Sigmoid colon (tissue), 7 donors: ENCODE data around the gene UBTD2. TPM values are rescaled to one million over a fixed set of nuclear protein-coding genes. Genes with fewer than 3 reads are reported as not detected.
A peak's percentile ranks its signal among the peaks of the same experiment; 100 is the strongest.

Experiments used
- DNase-seq: peaks from one replicate; pipeline ENCODE4 v3.0.0-alpha.2; 2019
- H3K27ac ChIP-seq, 4 donors: fragments of 200-600 bp; sonication (generic); one replicate each; pipeline ENCODE4 v1.5.1; 2016 to 2019; ENCODE audit warnings: mild to moderate bottlenecking in 1 of 4
- H3K27me3 ChIP-seq, 3 donors: fragments of 200-600 bp; sonication (generic); one replicate each; pipeline ENCODE4 v1.5.1; 2019; ENCODE audit warnings: mild to moderate bottlenecking in 1 of 3
- H3K36me3 ChIP-seq, 4 donors: fragments of 200-600 bp; sonication (generic); one replicate each; pipeline ENCODE4 v1.5.1; 2016 to 2019
- H3K4me1 ChIP-seq, 4 donors: fragments of 200-600 bp; sonication (generic); one replicate each; pipeline ENCODE4 v1.5.1; 2017 to 2019
- H3K4me3 ChIP-seq, 4 donors: fragments of 200-600 bp; sonication (generic); one replicate each; pipeline ENCODE4 v1.5.1; 2017 to 2019; ENCODE audit warnings: mild to moderate bottlenecking in 2 of 4, moderate library complexity in 1 of 4
- H3K9me3 ChIP-seq, 4 donors: fragments of 200-600 bp in 3 of 4; sonication (generic) in 3 of 4; one replicate each; pipeline versions ENCODE4 v1.5.1 to v1.6.1; 2013 to 2019
- CTCF ChIP-seq, 4 experiments: fragments of 450-650 bp in 3 of 4; fragments of 200-600 bp in 1 of 4; IDR thresholded peaks; one replicate each; pipeline ENCODE4 v1.5.1; 2016 to 2019; ENCODE audit warnings: antibody characterized with exemption in 4 of 4, mild to moderate bottlenecking in 3 of 4, moderate library complexity in 2 of 4
- EP300 ChIP-seq, 4 donors: sonication (generic); formaldehyde crosslinking; IDR thresholded peaks; one replicate each; pipeline ENCODE4 v1.6.1; 2017; ENCODE audit warnings: antibody characterized with exemption in 4 of 4
- POLR2A ChIP-seq, 2 donors: fragments of 450-650 bp; IDR thresholded peaks; one replicate each; pipeline ENCODE4 v1.6.1; 2016; ENCODE audit warnings: antibody characterized with exemption in 2 of 2, mild to moderate bottlenecking in 2 of 2, moderate library complexity in 2 of 2
- POLR2AphosphoS5 ChIP-seq, 4 donors: sonication (generic); formaldehyde crosslinking; IDR thresholded peaks; one replicate each; pipeline ENCODE4 v1.6.1; 2017; ENCODE audit warnings: antibody characterized with exemption in 4 of 4
- WGBS, 2 donors: extraction: QIAGEN DNeasy Blood & Tissue Kit; methylation state at CpG; one replicate each; pipeline ENCODE4 v1.1.7; 2013; 5-methylcytosine and 5-hydroxymethylcytosine counted together
- intact Hi-C: fragments of 100-400 bp; cut with DNase I; formaldehyde crosslinking; loops from one replicate; pipeline ENCODE4 v1.15.1; 2023
- polyA plus RNA-seq, 3 donors: library from polyadenylated mRNA; stranded (reverse); fragments of 200-250 nt; gene quantifications; one replicate each; pipeline ENCODE4 v1.2.3, GENCODE V29; 2013
- total RNA-seq, 4 donors: library from RNA; depleted of rRNA; stranded (reverse); fragments of >200 nt; gene quantifications; one replicate each; pipeline ENCODE4 v1.1.0, GENCODE V29; 2016
- donor health status: healthy with polysubstance abuse.
- donor health status: Bipolar disorder and iron deficiency.
- donor health status: healthy.

UBTD2 gene
- total and polyA plus RNA-seq, 7 donors, result 12.1 to 22.1 (median 19.9) TPM

- intact Hi-C loops, result loop anchor here (5.0 kb wide), 2 partner anchors 134 to 266 kb away; partner anchors contain the start of gene SH3PXD2B
- 60 to 83% methylated on average over 13 of the region's 13 CpGs for WGBS, 2 donors
- H3K36me3 ChIP-seq, result no peaks in the 10 kb centered on the region
- peak overlapping the region in 3 of 4 donors; percentile 79 to 87 (median 82) for H3K4me3 ChIP-seq
- peak overlapping the region in 3 of 4 donors; percentile 92 to 93 (median 92) for H3K27ac ChIP-seq
- H3K9me3 ChIP-seq, result no peaks in the 10 kb centered on the region
- H3K4me1 ChIP-seq, result peaks cover 0 to 26% (median 16%) of the 10 kb centered on the region in 4 donors
- no peaks in the 10 kb centered on the region for H3K27me3 ChIP-seq
- no peak for TF ChIP-seq POLR2AphosphoS5 (IDR thresholded peaks at IDR 0.05)
- TF ChIP-seq POLR2A (IDR thresholded peaks at IDR 0.05), result no peak
- no peak for TF ChIP-seq EP300 (IDR thresholded peaks at IDR 0.05)
- TF ChIP-seq CTCF (IDR thresholded peaks at IDR 0.05), result no peak
- DNase-seq, result peak; percentile 39
These were observed 97.4 kb downstream of the UBTD2 start for GRCh38 chr5:172186114-172186695.

- no peaks in the 10 kb centered on the region for H3K9me3 ChIP-seq
- H3K27ac ChIP-seq, result peak overlapping the region in 3 of 4 donors; percentile 92 to 93 (median 92)
- H3K36me3 ChIP-seq, result no peaks in the 10 kb centered on the region
- no peak for DNase-seq
- no peak overlapping the region for H3K4me3 ChIP-seq
- no peak for TF ChIP-seq POLR2A (IDR thresholded peaks at IDR 0.05)
- no peak for TF ChIP-seq CTCF (IDR thresholded peaks at IDR 0.05)
- TF ChIP-seq EP300 (IDR thresholded peaks at IDR 0.05), result no peak
- no peak for TF ChIP-seq POLR2AphosphoS5 (IDR thresholded peaks at IDR 0.05)
- no peaks in the 10 kb centered on the region for H3K27me3 ChIP-seq
- intact Hi-C loops, result loop anchor here (5.0 kb wide), 2 partner anchors 133 to 267 kb away; partner anchors contain the start of gene SH3PXD2B
- WGBS, 2 donors, result 56 to 78% methylated on average over 10 of the region's 10 CpGs
- H3K4me1 ChIP-seq, result peaks cover 0 to 26% (median 17%) of the 10 kb centered on the region in 4 donors
These were observed 98.5 kb downstream of the UBTD2 start for GRCh38 chr5:172185096-172185461.

GRCh38 chr5:172183881-172184280, 99.7 kb downstream of the UBTD2 start:
- H3K4me3 ChIP-seq, result no peak overlapping the region
- WGBS, 2 donors, result 91 to 93% methylated on average over 4 of the region's 4 CpGs
- intact Hi-C loops, result no loop called here
- no peak for DNase-seq
- TF ChIP-seq CTCF (IDR thresholded peaks at IDR 0.05) (no peak), EP300 (IDR thresholded peaks at IDR 0.05) (no peak), POLR2A (IDR thresholded peaks at IDR 0.05) (no peak), POLR2AphosphoS5 (IDR thresholded peaks at IDR 0.05) (no peak)
- H3K9me3 ChIP-seq, result no peaks in the 10 kb centered on the region
- H3K36me3 ChIP-seq, result no peaks in the 10 kb centered on the region
- peaks cover 0 to 33% (median 17%) of the 10 kb centered on the region in 4 donors for H3K4me1 ChIP-seq
- no peaks in the 10 kb centered on the region for H3K27me3 ChIP-seq
- peak overlapping the region in 1 of 4 donors; percentile 8 for H3K27ac ChIP-seq

GRCh38 chr5:172182291-172182690, 101.3 kb downstream of the UBTD2 start:
- 91 to 94% methylated on average over 6 of the region's 6 CpGs for WGBS, 2 donors
- Histone ChIP-seq H3K27me3 (no peaks in the 10 kb centered on the region), H3K9me3 (no peaks in the 10 kb centered on the region), H3K4me1 (peaks cover 0 to 32% (median 16%) of the 10 kb centered on the region in 4 donors), H3K27ac (no peak overlapping the region), H3K36me3 (no peaks in the 10 kb centered on the region), H3K4me3 (no peak overlapping the region)
- no peak for DNase-seq
- intact Hi-C loops, result no loop called here
- no peak for TF ChIP-seq POLR2A (IDR thresholded peaks at IDR 0.05)
- TF ChIP-seq POLR2AphosphoS5 (IDR thresholded peaks at IDR 0.05), result no peak
- no peak for TF ChIP-seq CTCF (IDR thresholded peaks at IDR 0.05)
- TF ChIP-seq EP300 (IDR thresholded peaks at IDR 0.05), result no peak
